HL-60/S4 treated with retinoic acid at 250 ng/mL for 4 days and 3 days (cell line): ENCODE results near the gene OTC.

Experiments used
- in situ Hi-C: fragments of 300-500 bp; cut with MboI; formaldehyde crosslinking; loops from 2 replicates; pipeline ENCODE4 v1.7.0; 2022; ENCODE audit warnings: low sequenced_read_pairs

Gene OTC

GRCh38 chrX:38357747-38358673 is 5.6 kb downstream of the OTC start:
- in situ Hi-C loops: no loop called here

GRCh38 chrX:38363046-38363445 is 10.6 kb downstream of the OTC start:
- in situ Hi-C loops: no loop called here

GRCh38 chrX:38365954-38366353 is 13.6 kb downstream of the OTC start:
- in situ Hi-C loops: no loop called here

GRCh38 chrX:38368774-38369173 is 16.4 kb downstream of the OTC start:
- in situ Hi-C loops: no loop called here

- in situ Hi-C loops: no loop called here
These were observed 19.2 kb downstream of the OTC start for GRCh38 chrX:38371641-38372040.

GRCh38 chrX:38374431-38374830 is 22.0 kb downstream of the OTC start:
- in situ Hi-C loops: no loop called here

- in situ Hi-C loops: no loop called here
These were observed 23.5 kb downstream of the OTC start for GRCh38 chrX:38375891-38376290.

GRCh38 chrX:38376747-38377146 is 24.3 kb downstream of the OTC start:
- in situ Hi-C loops: no loop called here

- in situ Hi-C loops: no loop called here
These were observed 26.7 kb downstream of the OTC start for GRCh38 chrX:38379088-38379487.

GRCh38 chrX:38382663-38383062 is 30.3 kb downstream of the OTC start:
- in situ Hi-C loops: no loop called here

GRCh38 chrX:38400389-38400910 is 48.0 kb downstream of the OTC start:
- in situ Hi-C loops: no loop called here

- in situ Hi-C loops: no loop called here
These were observed 49.7 kb downstream of the OTC start for GRCh38 chrX:38402118-38402517.

GRCh38 chrX:38403834-38404233 is 51.4 kb downstream of the OTC start:
- in situ Hi-C loops: no loop called here

GRCh38 chrX:38407126-38407525 is 54.7 kb downstream of the OTC start:
- in situ Hi-C loops: no loop called here

- in situ Hi-C loops: no loop called here
These were observed 56.9 kb downstream of the OTC start for GRCh38 chrX:38409289-38409688.

- in situ Hi-C loops: no loop called here
These were observed 74.4 kb downstream of the OTC start for GRCh38 chrX:38426785-38427184.

GRCh38 chrX:38431525-38431924 is 79.1 kb downstream of the OTC start:
- in situ Hi-C loops: no loop called here

- in situ Hi-C loops: no loop called here
These were observed 82.7 kb downstream of the OTC start for GRCh38 chrX:38435130-38435529.

GRCh38 chrX:38437093-38437492 is 84.7 kb downstream of the OTC start:
- in situ Hi-C loops: no loop called here

GRCh38 chrX:38438321-38438720 is 85.9 kb downstream of the OTC start:
- in situ Hi-C loops: no loop called here

GRCh38 chrX:38452603-38453002 is 100.2 kb downstream of the OTC start:
- in situ Hi-C loops: no loop called here

- in situ Hi-C loops: no loop called here
These were observed 105.7 kb downstream of the OTC start for GRCh38 chrX:38458071-38458470.

- in situ Hi-C loops: no loop called here
These were observed 109.9 kb downstream of the OTC start for GRCh38 chrX:38462257-38462656.
